Stimulated activated CD4-positive, alpha-beta T cell treated with anti-CD3 and anti-CD28 coated beads, Interleukin-4, amount 100 ng/mL, for 1 hour (primary cell): Measurements from ENCODE around the gene PKNOX2.

Experiments used
- DNase-seq: peaks from one replicate; pipeline ENCODE4 v3.0.0-alpha.2; 2020

The PKNOX2 gene

GRCh38 chr11:125289419-125290098 lies 125.0 kb downstream of the PKNOX2 start:
- no peak for DNase-seq

- DNase-seq = no peak
Measured at GRCh38 chr11:125290263-125290662, 125.7 kb downstream of the PKNOX2 start.

- DNase-seq = no peak
Measured at GRCh38 chr11:125292100-125292499, 127.5 kb downstream of the PKNOX2 start.

- DNase-seq = no peak
Measured at GRCh38 chr11:125293596-125293995, 129.0 kb downstream of the PKNOX2 start.

- no peak for DNase-seq
Measured at GRCh38 chr11:125295931-125296330, 131.4 kb downstream of the PKNOX2 start.

GRCh38 chr11:125297346-125297915 lies 132.9 kb downstream of the PKNOX2 start:
- no peak for DNase-seq

- no peak for DNase-seq
Measured at GRCh38 chr11:125299061-125299615, 134.6 kb downstream of the PKNOX2 start.

GRCh38 chr11:125299821-125300220 lies 135.3 kb downstream of the PKNOX2 start:
- no peak for DNase-seq

- no peak for DNase-seq
Measured at GRCh38 chr11:125300791-125301218, 136.3 kb downstream of the PKNOX2 start.

GRCh38 chr11:125301346-125301745 lies 136.8 kb downstream of the PKNOX2 start:
- DNase-seq = no peak

GRCh38 chr11:125303186-125303585 lies 138.6 kb downstream of the PKNOX2 start:
- DNase-seq = no peak

GRCh38 chr11:125303694-125304093 lies 139.1 kb downstream of the PKNOX2 start:
- no peak for DNase-seq

- no peak for DNase-seq
Measured at GRCh38 chr11:125304136-125304535, 139.6 kb downstream of the PKNOX2 start.

- DNase-seq = no peak
Measured at GRCh38 chr11:125304876-125305275, 140.3 kb downstream of the PKNOX2 start.

GRCh38 chr11:125305345-125305744 lies 140.8 kb downstream of the PKNOX2 start:
- DNase-seq = no peak

- no peak for DNase-seq
Measured at GRCh38 chr11:125306476-125306875, 141.9 kb downstream of the PKNOX2 start.

GRCh38 chr11:125308246-125308645 lies 143.7 kb downstream of the PKNOX2 start:
- no peak for DNase-seq

GRCh38 chr11:125312391-125312790 lies 147.8 kb downstream of the PKNOX2 start:
- no peak for DNase-seq

- no peak for DNase-seq
Measured at GRCh38 chr11:125312812-125313211, 148.3 kb downstream of the PKNOX2 start.

- DNase-seq = no peak
Measured at GRCh38 chr11:125313271-125314219, 149.0 kb downstream of the PKNOX2 start.

GRCh38 chr11:125314276-125315078 lies 149.9 kb downstream of the PKNOX2 start:
- no peak for DNase-seq

- no peak for DNase-seq
Measured at GRCh38 chr11:125315079-125315740, 150.7 kb downstream of the PKNOX2 start.
